HepG2 (cell line): Measurements from ENCODE around the gene CLK4. TPM values are rescaled to one million over a fixed set of nuclear protein-coding genes. Genes with fewer than 3 reads are reported as not detected.

Experiments
- ATAC-seq: fragments of 200-7000 bp; cut with Tn5 transposase; 3 replicates; pipeline ENCODE4 v1.9.1; 2020; ENCODE audit warnings: mild to moderate bottlenecking, moderate library complexity
- BruUV-seq: library from RNA; stranded (reverse); fragments of 400-500 nt; replicated peaks from 2 replicates; lab custom pipeline; 2021; lab: Mats Ljungman, UMichigan
- CTCF ChIA-PET: fragments of 300-600 bp; formaldehyde crosslinking; extraction: SDS; loops from one replicate; lab custom pipeline; 2021; ENCODE audit warnings: low total read pairs, inconsistent platforms, low intra/inter-chr PET ratio; lab: Yijun Ruan, JAX
- POLR2A ChIA-PET: fragments of 350-600 bp; sonication (Branson Sonifier 250); formaldehyde crosslinking; loops from one replicate; lab custom pipeline; 2020; ENCODE audit warnings: antibody characterized with exemption, inconsistent platforms; lab: Yijun Ruan, JAX
- DNase-seq: peaks from one replicate; pipeline ENCODE4 v3.0.0-alpha.2; 2015; ENCODE audit warnings: low spot score
- FAIRE-seq: peaks from 3 replicates; lab custom pipeline; 2011; peaks lifted over from hg19 to GRCh38; lab: Jason Lieb, UNC
- H2AFZ ChIP-seq: one replicate; pipeline ENCODE4 v1.6.1; 2011; ENCODE audit warnings: low read length, inconsistent platforms
- H3K27ac ChIP-seq: fragments of 300-600 bp; 3 replicates; pipeline ENCODE4 v1.8.0; 2011; ENCODE audit warnings: mixed run types, mild to moderate bottlenecking, mixed read lengths, low read length, inconsistent platforms; ENCODE audit not compliant: insufficient read depth; ENCODE audit errors: extremely low read length
- H3K27me3 ChIP-seq, 2 experiments: fragments of 200-600 bp in 1 of 2; 2 replicates in 1 of 2; 3 replicates in 1 of 2; pipeline versions ENCODE4 v1.6.0 to v1.8.0; 2011; ENCODE audit warnings: low read length in 2 of 2, mild to moderate bottlenecking in 2 of 2, moderate library complexity in 2 of 2, inconsistent platforms in 1 of 2; ENCODE audit not compliant: insufficient read depth in 2 of 2, control insufficient read depth in 1 of 2
- H3K36me3 ChIP-seq, 2 experiments: fragments of 200-600 bp in 1 of 2; replicated peaks in 1 of 2; 2 replicates in 1 of 2; 3 replicates in 1 of 2; pipeline versions ENCODE4 v1.5.1 to v1.8.0; 2011; ENCODE audit warnings: low read length in 2 of 2, inconsistent platforms in 1 of 2; ENCODE audit not compliant: insufficient read depth in 2 of 2, control insufficient read depth in 1 of 2
- H3K4me1 ChIP-seq: 2 replicates; pipeline ENCODE4 v1.5.1; 2012; ENCODE audit warnings: low read length, inconsistent platforms; ENCODE audit not compliant: insufficient read depth
- H3K4me2 ChIP-seq: 2 replicates; pipeline ENCODE4 v1.6.0; 2011; ENCODE audit warnings: low read depth, low read length, inconsistent platforms
- H3K4me3 ChIP-seq, 3 experiments: fragments of 200-600 bp in 1 of 3; sonication (generic), shearing (Covaris generic) in 1 of 3; replicated peaks in 1 of 3; 2 replicates each; pipeline ENCODE4 v1.5.1; 2011 to 2016; ENCODE audit warnings: low read length in 3 of 3, inconsistent platforms in 2 of 3, low read depth in 2 of 3, mild to moderate bottlenecking in 2 of 3, control low read depth in 1 of 3, mixed read lengths in 1 of 3; ENCODE audit not compliant: insufficient read depth in 1 of 3
- H3K79me2 ChIP-seq: one replicate; pipeline ENCODE4 v1.6.1; 2011; ENCODE audit warnings: low read length, inconsistent platforms; ENCODE audit not compliant: insufficient read depth
- H3K9ac ChIP-seq: 2 replicates; pipeline ENCODE4 v1.6.0; 2011; ENCODE audit warnings: mild to moderate bottlenecking, low read depth, low read length, inconsistent platforms; ENCODE audit not compliant: insufficient read depth
- H3K9me3 ChIP-seq: 2 replicates; pipeline ENCODE4 v1.5.1; 2012; ENCODE audit warnings: mild to moderate bottlenecking, low read length
- H4K20me1 ChIP-seq: 2 replicates; pipeline ENCODE4 v1.6.0; 2011; ENCODE audit warnings: inconsistent platforms, mild to moderate bottlenecking, low read length, moderate library complexity; ENCODE audit not compliant: insufficient read depth
- EED ChIP-seq: sonication (generic); formaldehyde crosslinking; IDR thresholded peaks from 2 replicates; pipeline ENCODE4 v1.5.0; 2020; ENCODE audit warnings: mild to moderate bottlenecking, missing genetic modification reagents
- GLI4 ChIP-seq: sonication (generic); formaldehyde crosslinking; IDR thresholded peaks from 2 replicates; pipeline ENCODE4 v1.5.1; 2020; ENCODE audit warnings: missing genetic modification reagents, mild to moderate bottlenecking, moderate library complexity, borderline replicate concordance
- PRPF4 ChIP-seq: fragments of 200-400 bp; formaldehyde crosslinking; IDR thresholded peaks from 2 replicates; pipeline ENCODE4 v1.6.1; 2016; ENCODE audit warnings: low read length, low read depth; ENCODE audit not compliant: poor library complexity, severe bottlenecking
- ZBTB14 ChIP-seq: sonication (generic); formaldehyde crosslinking; IDR thresholded peaks from 2 replicates; pipeline ENCODE4 v1.4.0; 2020; ENCODE audit warnings: missing genetic modification reagents
- ZMYM3 ChIP-seq: sonication (generic); formaldehyde crosslinking; IDR thresholded peaks from 2 replicates; pipeline ENCODE4 v1.5.1; 2020; ENCODE audit warnings: mild to moderate bottlenecking, missing genetic modification reagents
- ZNF251 ChIP-seq: sonication (generic); formaldehyde crosslinking; IDR thresholded peaks from 2 replicates; pipeline ENCODE4 v1.9.0; 2021; ENCODE audit warnings: mild to moderate bottlenecking, missing genetic modification reagents
- ZNF629 ChIP-seq: sonication (generic); formaldehyde crosslinking; conservative IDR thresholded peaks from 2 replicates; pipeline ENCODE4 v1.5.0; 2020; ENCODE audit warnings: missing genetic modification reagents
- WGBS: methylation state at CpG from one replicate; pipeline ENCODE4 v1.1.6; 2017; ENCODE audit warnings: low lambda C conversion rate; 5-methylcytosine and 5-hydroxymethylcytosine counted together
- in situ Hi-C: cut with HindIII; loops from 2 replicates; pipeline ENCODE4 v1.10.0; 2017; ENCODE audit warnings: low pct_unique_long_range_greater_than_20kb; ENCODE audit not compliant: extremely low pct_ligation_motif_present
- intact Hi-C: fragments of 100-400 bp; cut with micrococcal nuclease; formaldehyde crosslinking; loops from one replicate; pipeline ENCODE4 v1.10.0; 2022; ENCODE audit not compliant: unreplicated experiment
- polyA plus RNA-seq, 8 experiments: library from polyadenylated mRNA; depleted of rRNA in 3 of 8; stranded (reverse) in 7 of 8; unstranded in 1 of 8; fragments of >200 nt; fragmentation: Illumina TruSeq in 4 of 8; extraction: Trizol in 4 of 8; gene quantifications; 2 replicates each; pipeline versions ENCODE4 v1.2.1 to v1.2.3, GENCODE V29; 2011 to 2016; ENCODE audit warnings: low read depth in 4 of 8, missing spikeins in 1 of 8, mixed read lengths in 1 of 8; ENCODE audit not compliant: insufficient read depth in 1 of 8
- total RNA-seq, 5 experiments: library from RNA; depleted of rRNA; stranded (reverse); fragments of >200 nt; fragmentation: Illumina TruSeq; extraction: Trizol; gene quantifications; 2 replicates each; pipeline ENCODE4 v1.2.3, GENCODE V29; 2016; ENCODE audit warnings: low read depth in 1 of 5

CLK4 gene
- total and polyA plus RNA-seq, 2 of the 13 experiments (the other 11 are each of a cell fraction or from before 2014, with no cell fraction given) = 17.7 to 18.4 TPM

- FAIRE-seq = no peak
- no peak; the same call in 2 of the 3 replicates for ATAC-seq
- H3K4me2 ChIP-seq = peak overlapping the region; percentile 54
- H3K9ac ChIP-seq = no peak overlapping the region
- peaks cover 21% of the 10 kb centered on the region for H3K4me1 ChIP-seq
- no peak for DNase-seq
- no peaks in the 10 kb centered on the region for H3K79me2 ChIP-seq
- peaks cover 1 to 10% of the 10 kb centered on the region in 2 experiments; a peak in 1 of 5 replicates for H3K27me3 ChIP-seq
- ChIA-PET POLR2A (no interaction called here), CTCF (no interaction called here)
- BruUV-seq = no TSS peak
- intact Hi-C loops = no loop called here
- H3K36me3 ChIP-seq = no peaks in the 10 kb centered on the region
- H3K9me3 ChIP-seq = no peaks in the 10 kb centered on the region; the same call in 1 of the 2 replicates
- 9% methylated on average over 9 of the region's 9 CpGs for WGBS
- TF ChIP-seq EED (CRISPR knock-in tag) (no peak), ZNF629 (CRISPR knock-in tag) (peak; percentile 81), ZMYM3 (peak; percentile 21; the same call in 1 of the 2 replicates)
- in situ Hi-C loops = no loop called here
- H3K27ac ChIP-seq = no peak overlapping the region
- H4K20me1 ChIP-seq = no peaks in the 10 kb centered on the region
- H3K4me3 ChIP-seq = no peak overlapping the region
- H2AFZ ChIP-seq = no peak overlapping the region
Observed at GRCh38 chr5:178637356-178638074, 10.7 kb upstream of the CLK4 start.

- Histone ChIP-seq H3K27me3 (no peaks in the 10 kb centered on the region), H4K20me1 (no peaks in the 10 kb centered on the region), H3K4me3 (no peak overlapping the region), H3K79me2 (no peaks in the 10 kb centered on the region), H3K9me3 (no peaks in the 10 kb centered on the region), H3K27ac (no peak overlapping the region), H3K4me2 (no peak overlapping the region), H3K36me3 (no peaks in the 10 kb centered on the region)
- BruUV-seq = no TSS peak
- 84% methylated on average over 4 of the region's 4 CpGs for WGBS
- no peak for DNase-seq
- in situ Hi-C loops = no loop called here
- FAIRE-seq = no peak
- intact Hi-C loops = no loop called here
- ChIA-PET POLR2A (no interaction called here), CTCF (no interaction called here)
- TF ChIP-seq ZBTB14 (CRISPR knock-in tag) (no peak), PRPF4 (no peak), ZNF251 (no peak), GLI4 (no peak)
- TF ChIP-seq, all 625 proteins: peak for 0
- Histone ChIP-seq H3K9ac (no peak overlapping the region), H2AFZ (no peak overlapping the region), H3K4me1 (peaks cover 57% of the 10 kb centered on the region)
- no peak for ATAC-seq
Observed at GRCh38 chr5:178632285-178632684, 5.4 kb upstream of the CLK4 start.
